GM18861 (cell line): ENCODE measurements around the gene GPR141.

Experiments used
- ATAC-seq: cut with Tn5 transposase; IDR thresholded peaks from one replicate; pipeline ENCODE4 v1.9.1; 2021; ENCODE audit not compliant: unreplicated experiment

Gene GPR141, protein sequence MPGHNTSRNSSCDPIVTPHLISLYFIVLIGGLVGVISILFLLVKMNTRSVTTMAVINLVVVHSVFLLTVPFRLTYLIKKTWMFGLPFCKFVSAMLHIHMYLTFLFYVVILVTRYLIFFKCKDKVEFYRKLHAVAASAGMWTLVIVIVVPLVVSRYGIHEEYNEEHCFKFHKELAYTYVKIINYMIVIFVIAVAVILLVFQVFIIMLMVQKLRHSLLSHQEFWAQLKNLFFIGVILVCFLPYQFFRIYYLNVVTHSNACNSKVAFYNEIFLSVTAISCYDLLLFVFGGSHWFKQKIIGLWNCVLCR

GRCh38 chr7:37683246-37684120 is at the start of gene GPR141:
Gene GPR141 (plus strand): TSS chr7:37683766. CDS start chr7:37740394, 56,628 bp downstream.
- ATAC-seq, result peak; percentile 89

DNA sequence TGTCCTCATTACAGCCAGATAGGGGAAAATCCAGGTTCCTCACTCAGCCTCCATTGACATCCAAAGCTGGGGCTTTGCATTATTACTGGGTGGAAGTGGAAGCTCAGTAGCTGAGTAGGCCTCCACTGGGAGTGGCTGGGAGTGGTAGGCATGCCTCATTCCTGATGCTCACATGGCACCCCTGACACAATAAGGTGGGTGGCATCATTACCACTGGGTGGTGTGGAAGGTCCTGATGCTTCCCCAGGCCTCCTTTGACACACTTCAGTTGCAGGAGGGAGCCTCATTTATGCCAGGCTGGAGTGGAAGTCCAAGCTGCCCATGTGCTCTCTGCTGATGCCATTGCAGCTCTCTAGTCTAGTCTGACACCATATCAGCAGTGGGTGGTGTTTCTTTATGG is 48.2 kb upstream of the GPR141 start:
- no peak for ATAC-seq

- no peak for ATAC-seq
These were observed 41.5 kb upstream of the GPR141 start for GRCh38 chr7:37642028-37642540.

DNA sequence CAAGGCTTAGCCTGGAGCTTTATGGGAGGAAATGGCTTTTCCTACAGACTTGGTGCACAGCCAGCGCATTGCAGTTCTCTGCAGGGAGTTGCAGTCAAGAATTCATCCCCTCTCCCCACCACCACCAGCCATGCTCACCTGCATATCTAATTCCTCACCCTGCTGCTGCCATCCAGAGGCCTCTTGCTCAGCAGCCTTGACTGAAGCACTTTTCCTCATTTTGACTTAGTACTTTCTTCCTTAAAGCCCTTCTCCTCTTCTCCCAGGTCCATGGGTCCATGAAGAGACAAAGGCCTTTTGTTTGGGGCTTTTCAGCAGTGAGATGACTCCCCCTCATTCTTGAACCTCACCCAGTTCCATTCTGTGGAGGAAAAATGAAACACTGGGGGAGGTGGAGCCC is 39.7 kb upstream of the GPR141 start:
- no peak for ATAC-seq

GRCh38 chr7:37645282-37646050 is 38.1 kb upstream of the GPR141 start:
- ATAC-seq, result no peak

GRCh38 chr7:37656913-37657530 is 26.5 kb upstream of the GPR141 start:
- peak; percentile 91 for ATAC-seq

DNA sequence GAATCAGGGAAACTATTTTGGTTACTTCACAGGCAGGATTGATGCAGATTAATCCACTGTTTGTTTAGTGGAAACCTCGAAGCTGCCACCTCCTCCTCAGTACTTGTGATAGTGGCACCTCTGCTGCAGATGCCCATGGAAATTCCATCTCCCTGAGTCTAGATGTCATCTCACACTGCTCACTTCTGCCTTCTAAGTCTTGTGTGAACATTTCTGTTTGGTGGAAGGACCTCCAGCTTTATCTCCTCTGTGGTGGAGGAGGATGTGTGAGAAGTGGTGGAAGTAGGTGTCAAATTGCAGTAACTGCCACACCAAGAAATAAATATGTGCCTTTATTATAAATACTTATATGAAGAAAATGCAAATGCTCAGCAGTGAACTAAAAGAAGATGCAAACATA is 25.8 kb upstream of the GPR141 start:
- no peak for ATAC-seq

DNA sequence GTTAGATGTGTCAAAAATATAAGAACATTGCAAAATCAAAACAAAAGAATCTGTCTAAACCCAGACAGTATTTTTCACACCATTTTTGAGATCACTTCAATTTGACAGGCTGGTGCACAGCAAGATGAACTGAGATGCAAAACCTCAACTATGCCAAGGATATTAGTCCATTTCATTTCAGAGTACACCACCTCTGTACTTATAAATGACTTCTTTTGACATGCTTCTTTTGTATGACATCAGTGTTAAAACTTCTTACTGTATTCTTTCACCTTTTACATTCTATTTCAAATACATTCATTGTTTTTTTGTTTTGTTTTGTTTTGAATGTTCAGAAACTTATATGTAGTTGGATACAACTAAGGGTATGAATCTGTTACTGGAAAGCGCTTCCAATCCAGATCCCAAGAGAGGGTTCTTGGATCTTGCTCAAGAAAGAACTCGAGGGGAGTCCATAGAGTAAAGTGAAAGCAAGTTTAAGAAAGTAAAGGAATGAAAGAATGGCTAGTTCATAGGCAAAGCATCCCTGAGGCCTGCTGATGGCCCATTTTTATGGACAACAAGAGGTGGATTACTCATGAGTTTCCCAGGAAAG is 23.5 kb upstream of the GPR141 start:
- no peak for ATAC-seq

DNA sequence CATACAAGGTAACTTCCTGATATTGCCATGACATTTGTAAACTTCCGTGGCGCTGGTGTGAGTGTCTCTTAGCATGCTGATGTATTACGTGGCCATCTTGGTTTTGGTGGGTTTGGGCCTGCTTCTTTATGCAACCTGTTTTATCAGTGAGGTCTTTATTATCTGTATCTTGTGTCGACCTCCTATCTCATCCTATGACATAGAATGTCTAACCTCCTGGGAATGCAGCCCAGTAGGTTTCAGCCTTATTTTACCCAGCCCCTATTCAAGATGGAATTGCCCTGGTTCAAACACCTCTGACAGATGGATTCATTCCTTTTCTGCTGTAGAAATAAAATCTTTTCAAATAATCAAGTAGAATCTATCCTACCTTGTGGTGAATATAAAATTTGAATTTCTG is 23.0 kb upstream of the GPR141 start:
- no peak for ATAC-seq

- no peak for ATAC-seq
These were observed 19.9 kb upstream of the GPR141 start for GRCh38 chr7:37663693-37664092.

DNA sequence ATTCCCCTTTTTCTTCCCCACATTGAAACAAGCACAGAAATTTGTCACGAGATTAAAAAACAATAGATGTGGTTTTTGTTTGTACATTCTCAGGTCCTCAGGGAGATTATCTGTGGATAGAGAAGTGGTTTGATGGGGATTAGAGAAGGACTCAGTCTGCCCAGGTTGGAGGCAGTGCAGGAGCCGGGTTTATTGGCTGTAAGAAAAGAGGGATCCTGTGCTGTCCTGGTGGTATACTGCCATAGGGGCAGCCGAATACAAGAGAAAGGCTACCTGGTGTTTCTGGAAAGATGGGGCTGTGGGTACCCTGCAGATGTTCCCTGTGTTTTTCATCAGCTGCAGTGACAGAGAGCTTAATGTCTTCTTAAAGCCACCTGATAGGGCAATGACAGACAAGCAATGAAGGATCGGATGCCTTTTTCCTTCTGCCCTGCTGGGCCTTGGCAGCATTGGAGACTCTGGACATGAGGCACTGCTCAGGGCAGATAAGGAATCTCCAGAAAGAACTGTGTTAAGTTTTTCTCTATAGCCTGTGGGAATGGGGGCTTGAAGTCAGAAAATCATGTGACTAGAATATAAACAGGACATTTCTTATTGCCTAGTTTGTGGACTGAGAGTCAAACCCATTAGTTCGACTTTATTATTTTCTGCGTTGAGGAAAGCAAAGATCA is 18.1 kb upstream of the GPR141 start:
- no peak for ATAC-seq

DNA sequence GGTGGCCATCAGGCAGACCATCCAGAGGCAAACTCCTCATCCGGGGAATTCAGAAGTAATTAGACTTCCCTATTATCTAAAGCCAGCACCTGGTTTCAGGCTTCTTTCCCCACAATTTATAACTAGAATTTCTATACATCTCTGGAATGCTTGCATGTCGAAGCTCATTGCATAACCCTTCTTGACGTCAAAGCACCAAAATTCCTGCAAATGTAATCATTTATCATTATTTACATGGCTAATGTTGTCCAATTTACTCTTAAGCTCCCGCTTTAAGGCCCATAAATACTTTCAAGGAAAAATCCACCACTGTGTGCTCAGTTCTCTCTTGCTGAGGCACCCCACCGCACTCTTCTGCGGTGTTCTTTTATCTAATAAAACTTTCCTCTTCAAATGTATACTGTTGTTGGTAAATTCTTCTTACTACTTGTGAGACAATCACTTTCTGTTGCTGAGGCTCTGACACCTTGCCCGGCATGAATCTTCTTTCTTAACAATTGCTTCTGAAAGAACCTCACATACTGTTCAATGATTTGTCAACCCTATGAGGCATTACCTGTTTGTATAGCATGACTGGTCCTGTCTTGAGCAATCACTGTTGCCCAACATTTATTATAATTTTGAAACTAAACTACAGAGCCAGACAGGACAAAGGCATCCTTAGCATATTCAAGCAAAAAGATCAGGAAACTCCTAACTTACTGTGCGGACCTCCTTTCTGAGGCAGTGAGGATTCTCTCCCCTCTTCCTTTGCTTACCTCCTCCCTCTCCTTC is 17.4 kb upstream of the GPR141 start:
- ATAC-seq, result no peak

GRCh38 chr7:37669818-37670217 is 13.7 kb upstream of the GPR141 start:
- no peak for ATAC-seq

- no peak for ATAC-seq
These were observed 13.1 kb upstream of the GPR141 start for GRCh38 chr7:37670436-37670835.

DNA sequence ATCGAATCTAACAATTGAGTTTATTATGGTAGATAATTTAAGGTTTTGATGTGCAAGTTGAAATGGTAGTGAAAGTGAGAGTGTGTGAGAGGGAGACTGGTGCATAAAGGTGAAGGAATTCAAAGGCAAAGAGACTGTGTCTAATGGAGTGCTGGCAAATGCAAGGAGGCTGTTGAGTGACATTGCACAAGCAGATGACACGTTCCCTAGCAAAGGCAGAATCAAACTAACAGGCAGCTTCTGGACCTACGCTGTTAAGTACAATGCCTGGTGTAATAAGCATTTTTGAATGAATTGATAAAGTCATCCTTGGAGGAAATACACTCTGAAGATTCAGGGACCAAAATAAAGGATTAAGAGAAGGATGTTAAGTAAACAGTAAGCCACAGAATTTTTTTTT is 11.7 kb upstream of the GPR141 start:
- no peak for ATAC-seq

DNA sequence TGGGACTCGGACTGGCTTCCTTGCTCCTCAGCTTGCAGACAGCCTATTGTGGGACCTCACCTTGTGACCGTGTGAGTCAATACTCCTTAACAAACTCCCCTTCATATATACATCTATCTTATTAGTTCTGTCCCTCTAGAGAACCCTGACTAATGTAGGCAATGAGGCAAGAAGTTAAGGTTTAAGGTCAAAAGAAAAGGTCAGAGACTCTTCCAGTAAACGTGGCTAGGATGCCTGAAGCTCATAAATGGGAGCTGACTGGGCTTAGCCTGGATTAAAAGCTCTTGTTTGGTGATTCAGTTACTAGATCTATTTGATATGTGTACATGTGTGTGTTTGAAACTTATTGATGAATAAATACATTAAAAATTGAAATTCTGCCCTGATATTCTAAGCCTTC is 10.6 kb upstream of the GPR141 start:
- no peak for ATAC-seq

GRCh38 chr7:37673523-37673922 is 10.0 kb upstream of the GPR141 start:
- no peak for ATAC-seq

GRCh38 chr7:37674531-37674930 is 9.0 kb upstream of the GPR141 start:
- ATAC-seq, result no peak

DNA sequence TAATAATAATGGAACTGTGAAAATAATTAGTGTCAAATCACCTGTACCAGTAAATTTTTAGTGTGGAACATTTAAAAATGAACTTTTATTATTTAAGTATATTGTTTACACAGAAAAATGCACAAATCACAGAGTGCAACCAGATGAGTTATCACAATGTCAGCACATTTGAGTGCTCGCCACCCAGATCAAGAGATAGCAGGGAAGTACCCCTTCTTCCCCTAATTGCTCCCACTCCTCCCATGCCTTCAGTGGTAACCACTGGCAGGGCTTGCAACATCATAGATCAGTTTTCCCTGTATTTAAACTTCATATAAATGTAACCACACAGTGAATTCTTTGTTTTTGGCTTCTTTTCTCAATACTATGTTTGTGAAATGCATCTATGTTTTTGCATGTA is 7.8 kb upstream of the GPR141 start:
- ATAC-seq, result no peak
